Tibial artery (tissue), 4 donors: Measurements from ENCODE around the gene OPALIN.

ENCODE experiments used
- DNase-seq, 2 donors: peaks; one replicate each; pipeline ENCODE4 v3.0.0-alpha.2; 2019
- H3K27ac ChIP-seq, 2 donors: fragments of 200-600 bp; sonication (generic) in 1 of 2; 1 replicate in 1 of 2; 2 replicates in 1 of 2; pipeline ENCODE4 v1.5.1; 2018 to 2019; ENCODE audit warnings: mild to moderate bottlenecking in 1 of 2
- H3K27me3 ChIP-seq, 2 donors: fragments of 200-600 bp; sonication (generic) in 1 of 2; one replicate each; pipeline versions ENCODE4 v1.5.1 to v1.6.0; 2016 to 2019
- H3K36me3 ChIP-seq, 3 donors: fragments of 200-600 bp; sonication (generic) in 2 of 3; one replicate each; pipeline ENCODE4 v1.5.1; 2016 to 2019; ENCODE audit warnings: mild to moderate bottlenecking in 2 of 3
- H3K4me1 ChIP-seq, 4 donors: fragments of 200-600 bp; sonication (generic) in 2 of 4; 1 replicate in 3 of 4; 2 replicates in 1 of 4; pipeline ENCODE4 v1.5.1; 2016 to 2019
- H3K4me3 ChIP-seq, 2 donors: fragments of 200-600 bp; sonication (generic) in 1 of 2; 1 replicate in 1 of 2; 2 replicates in 1 of 2; pipeline ENCODE4 v1.5.1; 2018 to 2019; ENCODE audit warnings: mild to moderate bottlenecking in 2 of 2
- H3K9me3 ChIP-seq, 3 donors: fragments of 200-600 bp; sonication (generic) in 1 of 3; one replicate each; pipeline ENCODE4 v1.5.1; 2016 to 2019
- intact Hi-C: fragments of 100-400 bp; cut with DNase I; formaldehyde crosslinking; loops from one replicate; pipeline ENCODE4 v1.15.0; 2023; ENCODE audit warnings: low total_unique reads
- TF ChIP-seq, protein P1 (sequence below), 2 experiments: fragments of 200-600 bp in 1 of 2; fragments of 450-650 bp in 1 of 2; IDR thresholded peaks; one replicate each; pipeline ENCODE4 v1.5.1; 2017 to 2019; ENCODE audit warnings: antibody characterized with exemption in 2 of 2, mild to moderate bottlenecking in 1 of 2, moderate library complexity in 1 of 2

Gene OPALIN

DNA sequence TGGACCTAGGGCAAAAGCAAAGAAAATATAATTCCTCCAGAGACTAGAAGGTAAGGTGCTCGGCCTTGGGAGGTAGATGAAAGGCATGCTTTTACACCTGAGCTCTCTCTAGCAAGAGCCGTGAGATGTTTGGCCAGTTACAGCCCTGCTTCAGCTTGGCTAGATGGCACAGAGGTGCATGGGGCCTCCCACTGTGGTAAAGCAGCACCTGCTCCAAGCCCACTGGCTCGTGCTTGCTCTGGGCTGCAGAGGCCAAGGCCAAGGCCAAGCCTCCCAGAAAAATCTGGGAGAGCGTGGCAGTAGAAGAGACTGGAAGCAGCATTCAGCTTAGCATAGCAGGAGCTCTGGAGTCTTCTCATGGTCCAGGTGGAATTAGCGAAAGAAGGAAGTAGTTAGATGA, 31.0 kb upstream of the OPALIN start:
- no peaks in the 10 kb centered on the region for H3K36me3 ChIP-seq
- peaks cover 0 to 10% of the 10 kb centered on the region in 2 donors for H3K27me3 ChIP-seq
- no peaks in the 10 kb centered on the region for H3K9me3 ChIP-seq
- intact Hi-C loops: loop anchor here (10.0 kb wide), 2 partner anchors 125 to 645 kb away; partner anchors contain the start of gene TLL2
- no peak overlapping the region for H3K27ac ChIP-seq
- DNase-seq: no peak
- TF ChIP-seq, protein P1, sequence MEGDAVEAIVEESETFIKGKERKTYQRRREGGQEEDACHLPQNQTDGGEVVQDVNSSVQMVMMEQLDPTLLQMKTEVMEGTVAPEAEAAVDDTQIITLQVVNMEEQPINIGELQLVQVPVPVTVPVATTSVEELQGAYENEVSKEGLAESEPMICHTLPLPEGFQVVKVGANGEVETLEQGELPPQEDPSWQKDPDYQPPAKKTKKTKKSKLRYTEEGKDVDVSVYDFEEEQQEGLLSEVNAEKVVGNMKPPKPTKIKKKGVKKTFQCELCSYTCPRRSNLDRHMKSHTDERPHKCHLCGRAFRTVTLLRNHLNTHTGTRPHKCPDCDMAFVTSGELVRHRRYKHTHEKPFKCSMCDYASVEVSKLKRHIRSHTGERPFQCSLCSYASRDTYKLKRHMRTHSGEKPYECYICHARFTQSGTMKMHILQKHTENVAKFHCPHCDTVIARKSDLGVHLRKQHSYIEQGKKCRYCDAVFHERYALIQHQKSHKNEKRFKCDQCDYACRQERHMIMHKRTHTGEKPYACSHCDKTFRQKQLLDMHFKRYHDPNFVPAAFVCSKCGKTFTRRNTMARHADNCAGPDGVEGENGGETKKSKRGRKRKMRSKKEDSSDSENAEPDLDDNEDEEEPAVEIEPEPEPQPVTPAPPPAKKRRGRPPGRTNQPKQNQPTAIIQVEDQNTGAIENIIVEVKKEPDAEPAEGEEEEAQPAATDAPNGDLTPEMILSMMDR (IDR thresholded peaks at IDR 0.05): no peak
- H3K4me1 ChIP-seq: peaks cover 0 to 16% (median 15%) of the 10 kb centered on the region in 4 donors
- no peak overlapping the region for H3K4me3 ChIP-seq

DNA sequence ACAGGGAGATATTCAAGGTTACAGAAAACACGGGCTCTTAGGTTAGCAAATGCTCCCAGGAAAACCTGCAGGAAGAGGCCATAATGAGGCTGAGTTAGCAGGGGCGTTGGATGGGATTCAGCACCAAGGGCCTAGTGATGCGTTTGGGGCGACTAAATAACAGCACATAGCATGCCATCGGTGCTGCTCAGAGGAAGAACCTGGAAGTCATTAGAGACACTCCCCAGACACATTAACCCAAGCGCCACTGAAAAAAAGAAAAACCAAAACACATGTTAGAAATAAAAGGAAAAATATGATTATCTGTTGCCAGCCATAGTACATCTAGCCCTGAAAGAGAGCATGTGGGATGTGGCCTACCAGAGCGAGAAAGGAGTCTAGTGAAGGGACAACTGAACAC, 28.8 kb upstream of the OPALIN start:
- intact Hi-C loops: loop anchor here (10.0 kb wide), 1 partner anchor 647 kb away; no protein-coding TSS in a partner anchor
- Histone ChIP-seq H3K4me3 (no peak overlapping the region), H3K4me1 (peaks cover 0 to 16% (median 15%) of the 10 kb centered on the region in 4 donors), H3K9me3 (no peaks in the 10 kb centered on the region), H3K27ac (no peak overlapping the region), H3K36me3 (no peaks in the 10 kb centered on the region), H3K27me3 (peaks cover 0 to 14% of the 10 kb centered on the region in 2 donors)
- DNase-seq: no peak
- TF ChIP-seq, protein P1 (IDR thresholded peaks at IDR 0.05): no peak

DNA sequence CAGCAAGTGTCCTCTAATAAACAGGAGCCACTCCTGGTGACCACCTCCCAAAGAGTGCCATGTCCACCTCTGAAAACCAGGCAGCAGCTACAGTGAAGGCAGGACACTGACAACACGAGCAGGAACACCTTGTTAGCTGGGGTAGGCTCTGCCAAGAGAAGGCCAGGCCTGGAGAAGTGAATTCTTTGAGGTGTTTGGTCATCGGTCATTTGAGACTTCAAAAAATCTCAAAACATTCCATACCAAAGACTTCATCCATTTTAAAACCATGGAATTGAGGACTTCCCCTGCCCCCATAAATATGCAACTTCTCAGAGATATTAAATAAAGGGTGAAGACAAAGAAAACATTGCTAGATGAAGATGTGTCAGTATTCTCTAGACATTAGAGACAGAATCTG, 28.4 kb upstream of the OPALIN start:
- Histone ChIP-seq H3K27ac (no peak overlapping the region), H3K4me3 (no peak overlapping the region), H3K4me1 (peaks cover 0 to 16% (median 15%) of the 10 kb centered on the region in 4 donors), H3K36me3 (no peaks in the 10 kb centered on the region), H3K27me3 (peaks cover 0 to 14% of the 10 kb centered on the region in 2 donors), H3K9me3 (no peaks in the 10 kb centered on the region)
- no peak for DNase-seq
- TF ChIP-seq, protein P1 (IDR thresholded peaks at IDR 0.05): no peak
- intact Hi-C loops: loop anchor here (10.0 kb wide), 1 partner anchor 648 kb away; no protein-coding TSS in a partner anchor

DNA sequence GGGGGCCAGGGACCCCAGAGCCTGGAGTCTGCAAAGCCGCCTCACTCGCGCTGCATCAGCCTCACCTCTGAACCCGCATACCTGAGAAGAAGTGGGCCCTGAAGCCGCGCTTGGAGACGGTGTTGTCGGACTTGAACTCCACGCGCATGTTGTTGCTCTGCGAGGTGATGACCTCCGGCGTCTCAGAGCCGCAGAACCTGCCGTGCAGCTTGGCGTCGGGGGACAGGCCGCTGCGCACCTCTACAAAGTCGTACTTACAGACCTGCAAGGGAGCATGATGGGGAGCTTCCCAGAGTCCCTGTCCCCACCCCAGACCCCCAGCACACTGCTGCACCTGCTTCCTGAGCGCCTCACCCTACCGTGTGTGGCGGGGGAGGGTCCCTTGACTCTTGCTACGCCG, 25.7 kb upstream of the OPALIN start:
- Histone ChIP-seq H3K27me3 (peaks cover 0 to 14% of the 10 kb centered on the region in 2 donors), H3K4me3 (no peak overlapping the region), H3K4me1 (peaks cover 0 to 4% (median 3%) of the 10 kb centered on the region in 4 donors), H3K36me3 (no peaks in the 10 kb centered on the region), H3K9me3 (no peaks in the 10 kb centered on the region), H3K27ac (no peak overlapping the region)
- TF ChIP-seq, protein P1 (IDR thresholded peaks at IDR 0.05): no peak
- DNase-seq: no peak
- intact Hi-C loops: loop anchor here (10.0 kb wide), 1 partner anchor 650 kb away; no protein-coding TSS in a partner anchor

DNA sequence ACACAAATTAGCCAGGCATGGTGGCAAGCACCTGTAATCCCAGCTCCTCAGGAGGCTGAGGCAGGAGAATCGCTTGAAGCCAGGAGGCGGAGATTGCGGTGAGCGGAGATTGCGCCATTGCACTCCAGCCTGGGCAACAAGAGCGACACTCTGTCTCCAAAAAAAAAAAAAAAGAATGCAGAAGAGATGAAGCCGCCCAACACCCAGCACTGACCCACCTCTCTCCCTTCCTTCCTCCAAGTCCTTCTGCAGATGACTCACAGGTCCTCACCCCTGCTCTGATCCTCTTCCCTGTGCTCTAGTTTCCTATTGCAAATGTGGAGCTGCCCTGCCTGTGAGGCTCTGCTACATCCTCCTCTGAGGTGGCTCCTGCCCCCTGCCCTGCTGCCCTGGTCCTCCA, 22.0 kb upstream of the OPALIN start:
- TF ChIP-seq, protein P1 (IDR thresholded peaks at IDR 0.05): no peak
- Histone ChIP-seq H3K36me3 (no peaks in the 10 kb centered on the region), H3K4me1 (no peaks in the 10 kb centered on the region), H3K9me3 (no peaks in the 10 kb centered on the region), H3K27me3 (peaks cover 0 to 40% of the 10 kb centered on the region in 2 donors), H3K27ac (no peak overlapping the region), H3K4me3 (no peak overlapping the region)
- DNase-seq: no peak
- intact Hi-C loops: loop anchor here (10.0 kb wide), 1 partner anchor 654 kb away; no protein-coding TSS in a partner anchor
